ENCODE results near the gene RAB7B.
A peak's percentile ranks its signal among the peaks of the same experiment; 100 is the strongest.

- TF ChIP-seq, protein P1, sequence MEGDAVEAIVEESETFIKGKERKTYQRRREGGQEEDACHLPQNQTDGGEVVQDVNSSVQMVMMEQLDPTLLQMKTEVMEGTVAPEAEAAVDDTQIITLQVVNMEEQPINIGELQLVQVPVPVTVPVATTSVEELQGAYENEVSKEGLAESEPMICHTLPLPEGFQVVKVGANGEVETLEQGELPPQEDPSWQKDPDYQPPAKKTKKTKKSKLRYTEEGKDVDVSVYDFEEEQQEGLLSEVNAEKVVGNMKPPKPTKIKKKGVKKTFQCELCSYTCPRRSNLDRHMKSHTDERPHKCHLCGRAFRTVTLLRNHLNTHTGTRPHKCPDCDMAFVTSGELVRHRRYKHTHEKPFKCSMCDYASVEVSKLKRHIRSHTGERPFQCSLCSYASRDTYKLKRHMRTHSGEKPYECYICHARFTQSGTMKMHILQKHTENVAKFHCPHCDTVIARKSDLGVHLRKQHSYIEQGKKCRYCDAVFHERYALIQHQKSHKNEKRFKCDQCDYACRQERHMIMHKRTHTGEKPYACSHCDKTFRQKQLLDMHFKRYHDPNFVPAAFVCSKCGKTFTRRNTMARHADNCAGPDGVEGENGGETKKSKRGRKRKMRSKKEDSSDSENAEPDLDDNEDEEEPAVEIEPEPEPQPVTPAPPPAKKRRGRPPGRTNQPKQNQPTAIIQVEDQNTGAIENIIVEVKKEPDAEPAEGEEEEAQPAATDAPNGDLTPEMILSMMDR (conservative IDR thresholded peaks at IDR 0.05 in 1 of 2, IDR thresholded peaks at IDR 0.05 in 1 of 2; ENCODE audit: low read depth in 1 of 2, low read length in 2 of 2): peak; percentile 97 to 99
- TF ChIP-seq EZH2 (IDR thresholded peaks at IDR 0.05; ENCODE audit: low read length, missing control alignments): no peak
Measured at GRCh38 chr1:205977402-205978014, 25.7 kb downstream of the RAB7B start.
